WTC11 (cell line): ENCODE measurements around the gene MAP1LC3B. TPM values are rescaled to one million over a fixed set of nuclear protein-coding genes. Genes with fewer than 3 reads are reported as not detected.

Experiments used
- ATAC-seq: fragments of 200-7000 bp; cut with Tn5 transposase; 2 replicates; pipeline ENCODE4 v1.10.0; 2021; ENCODE audit warnings: mild to moderate bottlenecking, moderate library complexity
- CTCF ChIA-PET: fragments of 300-600 bp; sonication (Branson Sonifier 250); formaldehyde crosslinking; loops from one replicate; lab custom pipeline; 2021; ENCODE audit warnings: antibody characterized with exemption; lab: Charles Lee
- POLR2A ChIA-PET: fragments of 350-600 bp; sonication (Branson Sonifier 250); formaldehyde crosslinking; loops from one replicate; lab custom pipeline; 2021; ENCODE audit warnings: antibody characterized with exemption; lab: Charles Lee
- DNase-seq: peaks from one replicate; pipeline ENCODE4 v3.0.0; 2021; ENCODE audit warnings: low spot score
- H3K27ac Mint-ChIP-seq: 2 replicates; pipeline ENCODE4 v1.8.0; 2021; ENCODE audit warnings: mixed read lengths
- H3K27me3 Mint-ChIP-seq: 2 replicates; pipeline ENCODE4 v1.8.0; 2021; ENCODE audit warnings: low read depth, mild to moderate bottlenecking, moderate library complexity, mixed read lengths
- H3K36me3 Mint-ChIP-seq: 2 replicates; pipeline ENCODE4 v1.8.0; 2021; ENCODE audit warnings: mixed read lengths
- H3K4me1 Mint-ChIP-seq: 2 replicates; pipeline ENCODE4 v1.8.0; 2022; ENCODE audit warnings: mixed read lengths
- H3K4me3 Mint-ChIP-seq: 2 replicates; pipeline ENCODE4 v1.8.0; 2021; ENCODE audit warnings: mild to moderate bottlenecking, moderate library complexity, mixed read lengths
- H3K9me3 Mint-ChIP-seq: 2 replicates; pipeline ENCODE4 v1.8.0; 2021; ENCODE audit warnings: mixed read lengths
- EMX1 ChIP-seq: fragments of 250-450 bp; sonication (Bioruptor Pico); IDR thresholded peaks from 2 replicates; pipeline ENCODE4 v1.8.0; 2021; ENCODE audit warnings: mild to moderate bottlenecking
- NFYB ChIP-seq: sonication (generic); formaldehyde crosslinking; conservative IDR thresholded peaks from 2 replicates; pipeline ENCODE4 v1.8.0; 2022; ENCODE audit warnings: low read depth, missing genetic modification reagents
- RORB ChIP-seq: fragments of 250-450 bp; sonication (Bioruptor Pico); IDR thresholded peaks from 2 replicates; pipeline ENCODE4 v1.9.0; 2021; ENCODE audit warnings: mild to moderate bottlenecking
- ZNF219 ChIP-seq: sonication (generic); formaldehyde crosslinking; IDR thresholded peaks from 2 replicates; pipeline ENCODE4 v1.8.0; 2023; ENCODE audit warnings: missing genetic modification reagents, mild to moderate bottlenecking, borderline replicate concordance
- total RNA-seq: library from RNA; stranded (reverse); gene quantifications from 3 replicates; pipeline ENCODE4 v1.2.3, GENCODE V29; 2021
- TF ChIP-seq, protein P1 (sequence below): sonication (generic); formaldehyde crosslinking; IDR thresholded peaks from 2 replicates; pipeline ENCODE4 v1.8.1; 2023; ENCODE audit warnings: mild to moderate bottlenecking, missing genetic modification reagents, moderate library complexity

MAP1LC3B gene
- total RNA-seq, 1 experiment from 2014 or later, result 46.9 TPM

DNA sequence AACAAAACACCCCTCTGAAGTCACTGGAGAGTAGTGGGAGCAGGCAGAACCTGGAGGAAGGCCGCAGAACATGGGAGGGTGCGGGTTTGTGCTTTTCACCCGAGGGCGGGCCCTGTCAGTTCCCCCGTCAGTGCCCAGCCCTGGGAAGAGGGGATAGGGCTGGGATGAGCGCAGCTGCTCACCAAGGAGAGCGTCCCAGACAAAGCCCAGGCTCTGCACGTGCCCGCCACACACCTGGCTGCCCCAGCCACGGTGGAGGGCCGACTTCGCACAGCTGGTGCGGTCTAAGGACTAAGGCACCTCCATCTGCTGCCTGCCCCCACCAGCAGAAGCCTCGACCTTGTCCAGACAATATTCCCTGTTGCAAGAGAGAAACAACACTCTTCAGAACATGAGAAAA is 61.2 kb downstream of the MAP1LC3B start:
- no peaks in the 10 kb centered on the region for H3K27me3 Mint-ChIP-seq
- H3K4me1 Mint-ChIP-seq, result no peaks in the 10 kb centered on the region
- CTCF ChIA-PET, result interaction anchor here (2.8 kb wide), 1 partner anchor 183 kb away, joined by 7 read pairs; no protein-coding TSS in a partner anchor
- no peak overlapping the region for H3K4me3 Mint-ChIP-seq
- H3K9me3 Mint-ChIP-seq, result no peaks in the 10 kb centered on the region
- TF ChIP-seq, protein P1, sequence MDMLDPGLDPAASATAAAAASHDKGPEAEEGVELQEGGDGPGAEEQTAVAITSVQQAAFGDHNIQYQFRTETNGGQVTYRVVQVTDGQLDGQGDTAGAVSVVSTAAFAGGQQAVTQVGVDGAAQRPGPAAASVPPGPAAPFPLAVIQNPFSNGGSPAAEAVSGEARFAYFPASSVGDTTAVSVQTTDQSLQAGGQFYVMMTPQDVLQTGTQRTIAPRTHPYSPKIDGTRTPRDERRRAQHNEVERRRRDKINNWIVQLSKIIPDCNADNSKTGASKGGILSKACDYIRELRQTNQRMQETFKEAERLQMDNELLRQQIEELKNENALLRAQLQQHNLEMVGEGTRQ (CRISPR knock-in tag), result no peak
- TF ChIP-seq RORB (CRISPR knock-in tag) (no peak), ZNF219 (CRISPR knock-in tag) (no peak), NFYB (CRISPR knock-in tag) (no peak), EMX1 (CRISPR knock-in tag) (no peak)
- peak overlapping the region; percentile 34; the same call in 1 of the 2 replicates for H3K27ac Mint-ChIP-seq
- POLR2A ChIA-PET, result no interaction called here
- DNase-seq (no peak), ATAC-seq (no peak)
- H3K36me3 Mint-ChIP-seq, result peaks cover 45% of the 10 kb centered on the region

Other genes with a start within 250 kb of the MAP1LC3B start
- 5.7 to 7.5 TPM (median 7.1 TPM) in 3 replicates for gene C16orf95, start 74.9 kb upstream of the MAP1LC3B start, total RNA-seq
- gene FBXO31, start 8.6 kb upstream of the MAP1LC3B start, total RNA-seq, result 20.8 to 24.2 TPM (median 22.6 TPM) in 3 replicates
- 30.6 to 33.8 TPM (median 30.9 TPM) in 3 replicates for gene ZCCHC14, start 100.7 kb downstream of the MAP1LC3B start, total RNA-seq
- 37.9 to 41.2 TPM (median 39.0 TPM) in 3 replicates for gene JPH3, start 210.2 kb downstream of the MAP1LC3B start, total RNA-seq